HG02938 (cell line): ENCODE results near the gene OPALIN.
A peak's percentile ranks its signal among the peaks of the same experiment; 100 is the strongest.

Experiments
- ATAC-seq: cut with Tn5 transposase; IDR thresholded peaks from one replicate; pipeline ENCODE4 v1.9.1; 2021; ENCODE audit warnings: mild to moderate bottlenecking, moderate library complexity; ENCODE audit not compliant: unreplicated experiment

OPALIN gene, protein sequence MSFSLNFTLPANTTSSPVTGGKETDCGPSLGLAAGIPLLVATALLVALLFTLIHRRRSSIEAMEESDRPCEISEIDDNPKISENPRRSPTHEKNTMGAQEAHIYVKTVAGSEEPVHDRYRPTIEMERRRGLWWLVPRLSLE

DNA sequence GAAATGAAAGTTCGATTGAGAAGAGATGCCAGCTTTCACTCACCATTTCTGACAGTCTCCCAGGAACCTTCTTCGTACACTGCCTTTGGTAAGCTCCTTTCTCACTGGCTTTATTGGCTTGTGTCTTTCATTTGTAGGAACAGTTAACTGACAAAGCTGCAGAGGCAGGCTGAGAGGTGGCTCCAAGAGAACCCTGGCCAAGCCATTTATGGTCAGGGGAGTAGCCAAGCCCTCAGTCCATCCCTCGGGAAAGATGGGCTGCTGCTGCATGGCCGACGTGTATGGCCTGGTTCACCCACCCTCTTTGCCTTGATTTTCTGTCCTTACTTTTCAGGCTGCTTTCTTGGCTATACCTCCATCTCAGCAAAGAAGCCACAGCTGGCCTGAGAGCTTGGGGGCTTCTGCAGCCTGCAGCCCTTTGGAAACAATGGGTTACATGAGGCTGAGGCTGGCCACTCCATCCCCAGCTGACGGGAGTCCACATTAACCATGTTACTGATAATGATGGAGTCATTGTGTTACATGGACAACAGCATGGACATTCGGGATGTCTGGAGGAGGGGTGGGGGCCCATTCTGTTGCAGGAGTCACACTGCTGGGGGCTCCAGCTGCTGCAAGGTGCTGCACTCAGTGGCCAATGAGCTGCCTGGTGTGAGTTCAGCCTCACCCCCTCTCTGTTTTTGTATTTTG lies at the start of gene OPALIN:
Gene OPALIN, minus strand, starts transcription at position 152 of the 690 bp plus-strand sequence. Its CDS starts 106 bp downstream, at position 46.
- ATAC-seq, result no peak

DNA sequence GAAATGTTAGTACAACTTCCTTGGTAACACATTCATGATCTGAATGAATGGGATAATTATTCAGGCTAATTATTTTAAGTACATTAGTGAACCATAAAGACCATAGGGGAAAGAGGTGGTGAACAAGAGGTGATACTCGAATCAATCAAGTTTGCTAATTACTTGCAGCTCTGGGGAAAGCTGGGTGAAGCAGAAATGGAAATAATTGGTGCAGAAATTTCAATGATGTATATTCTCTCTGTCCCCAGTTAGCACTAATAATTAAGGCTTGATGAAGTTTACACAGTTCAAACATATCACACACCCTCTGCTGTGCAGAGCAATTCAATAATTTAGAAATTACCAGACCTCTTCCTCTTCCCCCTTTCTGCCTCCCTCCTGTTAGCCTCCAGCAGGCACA lies 49.4 kb upstream of the OPALIN start:
- no peak for ATAC-seq

DNA sequence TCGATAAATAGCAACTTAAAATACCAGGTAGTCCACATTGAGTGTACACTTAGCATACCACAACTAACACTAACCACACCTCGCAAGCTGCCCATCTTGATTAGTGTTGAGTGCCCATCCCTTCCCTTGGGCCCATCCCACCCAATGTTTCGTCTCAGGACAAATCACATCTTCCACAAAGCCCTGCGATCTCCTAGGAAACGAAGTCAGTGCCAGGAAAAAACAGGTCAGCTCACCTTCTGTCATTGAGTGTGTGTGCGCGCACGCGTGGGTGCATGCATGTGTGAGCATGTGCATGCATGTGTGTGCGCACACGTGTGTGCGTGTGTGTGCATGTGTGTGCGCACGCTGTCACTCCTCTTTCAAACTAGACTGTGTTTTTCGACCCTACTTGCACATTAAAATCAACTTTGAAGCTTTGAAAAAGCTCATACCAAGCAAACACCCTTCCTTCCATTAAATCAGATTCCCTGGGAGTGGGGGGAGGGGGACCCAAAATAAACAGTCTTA lies 48.8 kb upstream of the OPALIN start:
- no peak for ATAC-seq

DNA sequence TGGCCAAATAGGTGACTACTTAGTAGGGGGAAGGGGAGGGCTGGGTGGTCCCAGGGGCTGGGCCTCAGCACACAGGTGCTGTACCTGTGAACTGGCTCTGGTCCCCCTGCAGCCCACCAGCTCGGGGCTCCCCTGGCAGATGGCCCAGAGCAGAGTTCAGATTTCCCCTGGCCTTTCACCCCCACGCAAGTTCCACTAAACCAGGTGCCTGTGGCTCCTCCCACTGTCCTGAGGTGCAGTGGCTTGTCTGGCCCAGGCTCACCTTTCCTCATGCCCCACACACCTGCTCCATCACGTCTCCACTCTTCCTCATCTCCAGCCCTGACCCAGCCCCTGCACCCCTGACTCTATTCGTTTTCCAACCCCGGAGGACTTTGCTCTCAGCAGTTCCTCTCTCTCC lies 47.3 kb upstream of the OPALIN start:
- ATAC-seq, result no peak

DNA sequence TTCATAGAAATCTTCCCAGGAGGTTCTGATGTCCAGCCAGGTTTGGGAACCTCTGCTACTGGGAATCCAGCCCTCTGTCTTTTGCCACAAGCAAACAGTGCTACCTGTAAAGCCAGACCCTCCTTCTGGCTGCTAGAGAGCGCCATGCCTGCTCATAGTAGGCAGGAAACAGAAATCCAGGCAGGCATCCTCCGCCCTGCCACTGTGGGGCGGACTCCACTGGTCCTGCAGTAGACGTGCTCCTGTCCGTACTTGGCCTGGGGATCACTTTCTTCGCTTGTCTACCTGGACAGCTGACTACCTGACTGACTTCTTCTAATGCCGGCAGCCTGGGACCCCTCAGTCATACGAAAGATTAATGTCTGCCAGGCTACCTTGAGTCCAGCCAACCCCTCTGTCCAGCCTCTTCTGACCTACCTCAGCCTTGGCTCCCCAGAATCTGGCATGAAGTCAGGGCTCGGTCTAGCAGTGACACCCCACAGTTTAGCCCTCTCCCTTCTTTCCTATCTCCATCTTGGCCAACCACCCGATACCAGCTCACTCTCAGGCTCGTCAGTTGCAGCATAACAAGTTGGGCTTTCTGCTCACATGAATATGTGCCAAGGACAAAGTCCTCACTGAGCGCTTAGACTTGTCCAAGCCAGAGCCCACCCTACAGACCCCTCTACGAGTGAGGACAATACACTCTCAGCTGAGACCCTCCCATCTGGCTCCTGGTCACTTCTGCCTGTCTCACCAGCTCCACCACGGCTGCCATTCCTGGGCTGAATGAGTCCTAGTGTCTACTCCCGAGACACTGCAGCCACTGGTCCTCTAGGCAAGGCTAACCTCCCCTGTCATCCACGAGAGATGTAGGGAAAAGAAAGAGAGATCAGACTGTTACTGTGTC lies 43.9 kb upstream of the OPALIN start:
- ATAC-seq, result no peak

DNA sequence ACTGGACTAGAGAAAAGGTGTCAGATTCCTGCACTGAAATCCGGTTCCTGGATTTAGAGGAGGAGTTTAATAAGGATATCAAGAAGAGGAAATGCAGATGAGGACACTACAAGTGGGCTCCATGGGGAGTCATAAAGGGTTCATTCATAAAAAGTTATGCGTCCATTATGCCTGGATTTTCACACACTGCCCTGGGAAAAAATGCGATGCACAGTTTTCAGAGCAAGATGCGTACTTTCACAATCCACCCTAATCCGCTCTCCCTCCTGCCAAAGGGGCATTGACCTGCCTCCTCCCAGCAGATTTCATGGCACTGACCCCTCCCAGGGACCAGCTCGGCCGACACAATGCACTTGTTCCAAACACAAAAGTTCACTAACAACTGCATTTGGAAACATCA lies 42.2 kb upstream of the OPALIN start:
- ATAC-seq, result no peak

DNA sequence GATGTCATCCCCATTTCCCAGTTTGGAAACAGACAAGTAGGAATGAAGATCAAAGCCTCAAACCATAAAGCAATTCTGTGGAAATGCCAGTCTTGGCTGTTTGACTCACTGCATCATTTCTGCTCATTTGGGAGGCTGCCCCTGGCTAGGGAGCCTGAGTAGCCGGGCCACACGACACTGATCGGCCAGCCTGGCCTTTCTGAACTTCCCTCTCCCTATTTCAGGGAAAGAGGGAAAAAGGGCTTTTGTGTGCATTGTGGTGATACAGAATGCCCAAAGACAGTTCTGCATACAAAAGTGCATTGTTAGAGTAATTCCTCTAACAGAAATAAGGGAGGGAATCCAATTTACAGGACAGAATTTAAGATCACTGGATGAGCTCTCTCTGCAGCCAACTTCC lies 41.7 kb upstream of the OPALIN start:
- ATAC-seq, result no peak

DNA sequence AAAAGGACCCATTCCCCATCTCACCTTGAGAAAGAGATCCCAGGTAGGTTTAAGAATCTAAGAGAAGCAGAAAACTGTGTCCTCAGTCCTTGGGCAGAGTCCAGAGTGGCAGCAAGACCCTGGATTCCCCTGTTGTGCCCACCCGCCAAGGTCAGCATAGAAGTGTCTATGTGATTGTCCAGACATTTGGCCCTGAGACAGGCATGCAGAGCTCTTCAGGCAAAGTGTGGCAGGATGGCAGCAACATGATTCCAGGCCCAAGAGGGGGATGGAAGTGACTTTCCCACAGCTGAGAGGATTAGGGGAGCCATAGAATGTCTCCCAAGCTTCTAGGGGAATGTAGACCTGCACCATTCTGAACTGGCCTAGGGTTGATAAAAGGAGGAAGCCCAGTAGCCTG lies 39.1 kb upstream of the OPALIN start:
- ATAC-seq, result no peak

DNA sequence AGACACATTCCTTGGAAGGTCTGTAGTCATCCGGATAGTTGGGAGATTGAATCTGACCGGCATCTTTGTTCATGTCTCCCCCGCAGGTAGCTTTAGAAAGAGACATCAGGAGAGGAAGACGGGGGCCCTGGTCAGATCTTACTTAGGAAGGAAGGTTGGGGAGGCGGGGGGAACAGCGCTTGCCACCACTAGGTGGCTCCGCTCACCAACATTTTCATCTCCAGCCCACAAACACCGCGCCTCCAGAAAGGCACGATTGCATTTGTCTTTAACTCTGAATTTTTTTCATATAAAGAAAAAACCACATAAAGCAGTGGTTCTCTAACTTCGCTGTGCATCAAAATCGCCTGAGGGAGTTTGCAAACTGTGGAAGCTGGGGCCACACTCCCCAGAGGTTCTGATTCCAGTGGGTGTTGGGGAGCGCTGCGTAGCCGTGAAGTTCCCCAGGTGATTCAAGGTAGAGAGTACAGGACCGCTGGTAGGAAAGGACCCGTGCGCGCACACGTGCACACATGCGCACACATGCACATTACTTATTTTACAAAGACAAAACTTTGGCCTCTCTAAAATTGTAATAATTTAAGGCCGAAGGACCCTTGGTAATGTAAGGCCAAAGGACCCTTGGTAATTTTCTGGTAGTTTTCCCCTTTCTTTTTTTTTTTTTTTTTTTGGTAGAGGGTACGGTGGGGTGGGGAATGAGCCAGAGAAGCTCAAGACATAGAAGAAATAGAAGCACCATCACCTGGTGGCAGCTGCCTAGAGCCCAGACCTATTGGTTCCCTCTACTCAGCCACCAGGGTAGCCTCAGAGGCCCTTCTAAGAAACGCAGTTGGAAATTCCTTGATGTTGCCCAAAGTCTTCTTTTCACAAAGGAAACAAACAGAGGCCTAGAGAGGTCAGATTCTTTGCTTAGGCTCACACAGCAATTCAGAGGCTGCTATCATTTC lies 37.4 kb upstream of the OPALIN start:
- ATAC-seq, result no peak

DNA sequence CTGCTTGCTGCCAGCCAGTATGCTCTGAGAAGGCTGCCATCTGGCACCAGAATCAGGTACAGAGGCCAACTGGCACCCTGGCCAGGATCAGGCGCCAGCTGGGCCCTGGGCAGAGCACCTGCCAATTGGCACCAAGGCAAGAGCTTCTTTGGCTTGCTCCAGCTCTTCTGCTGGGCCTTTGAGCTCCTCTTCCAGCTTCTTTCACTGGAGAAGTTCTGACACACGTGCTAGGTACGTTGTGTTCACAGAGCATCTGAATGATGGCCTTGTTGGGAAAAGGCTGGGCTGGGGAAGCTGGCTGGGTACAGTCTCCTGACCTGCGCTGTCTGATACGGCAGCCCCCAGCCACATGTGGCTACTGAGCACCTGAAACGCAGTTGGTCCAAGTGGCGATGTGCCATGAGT lies 31.7 kb upstream of the OPALIN start:
- no peak for ATAC-seq

DNA sequence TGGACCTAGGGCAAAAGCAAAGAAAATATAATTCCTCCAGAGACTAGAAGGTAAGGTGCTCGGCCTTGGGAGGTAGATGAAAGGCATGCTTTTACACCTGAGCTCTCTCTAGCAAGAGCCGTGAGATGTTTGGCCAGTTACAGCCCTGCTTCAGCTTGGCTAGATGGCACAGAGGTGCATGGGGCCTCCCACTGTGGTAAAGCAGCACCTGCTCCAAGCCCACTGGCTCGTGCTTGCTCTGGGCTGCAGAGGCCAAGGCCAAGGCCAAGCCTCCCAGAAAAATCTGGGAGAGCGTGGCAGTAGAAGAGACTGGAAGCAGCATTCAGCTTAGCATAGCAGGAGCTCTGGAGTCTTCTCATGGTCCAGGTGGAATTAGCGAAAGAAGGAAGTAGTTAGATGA lies 31.0 kb upstream of the OPALIN start:
- no peak for ATAC-seq

DNA sequence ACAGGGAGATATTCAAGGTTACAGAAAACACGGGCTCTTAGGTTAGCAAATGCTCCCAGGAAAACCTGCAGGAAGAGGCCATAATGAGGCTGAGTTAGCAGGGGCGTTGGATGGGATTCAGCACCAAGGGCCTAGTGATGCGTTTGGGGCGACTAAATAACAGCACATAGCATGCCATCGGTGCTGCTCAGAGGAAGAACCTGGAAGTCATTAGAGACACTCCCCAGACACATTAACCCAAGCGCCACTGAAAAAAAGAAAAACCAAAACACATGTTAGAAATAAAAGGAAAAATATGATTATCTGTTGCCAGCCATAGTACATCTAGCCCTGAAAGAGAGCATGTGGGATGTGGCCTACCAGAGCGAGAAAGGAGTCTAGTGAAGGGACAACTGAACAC lies 28.8 kb upstream of the OPALIN start:
- ATAC-seq, result no peak

DNA sequence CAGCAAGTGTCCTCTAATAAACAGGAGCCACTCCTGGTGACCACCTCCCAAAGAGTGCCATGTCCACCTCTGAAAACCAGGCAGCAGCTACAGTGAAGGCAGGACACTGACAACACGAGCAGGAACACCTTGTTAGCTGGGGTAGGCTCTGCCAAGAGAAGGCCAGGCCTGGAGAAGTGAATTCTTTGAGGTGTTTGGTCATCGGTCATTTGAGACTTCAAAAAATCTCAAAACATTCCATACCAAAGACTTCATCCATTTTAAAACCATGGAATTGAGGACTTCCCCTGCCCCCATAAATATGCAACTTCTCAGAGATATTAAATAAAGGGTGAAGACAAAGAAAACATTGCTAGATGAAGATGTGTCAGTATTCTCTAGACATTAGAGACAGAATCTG lies 28.4 kb upstream of the OPALIN start:
- ATAC-seq, result no peak

DNA sequence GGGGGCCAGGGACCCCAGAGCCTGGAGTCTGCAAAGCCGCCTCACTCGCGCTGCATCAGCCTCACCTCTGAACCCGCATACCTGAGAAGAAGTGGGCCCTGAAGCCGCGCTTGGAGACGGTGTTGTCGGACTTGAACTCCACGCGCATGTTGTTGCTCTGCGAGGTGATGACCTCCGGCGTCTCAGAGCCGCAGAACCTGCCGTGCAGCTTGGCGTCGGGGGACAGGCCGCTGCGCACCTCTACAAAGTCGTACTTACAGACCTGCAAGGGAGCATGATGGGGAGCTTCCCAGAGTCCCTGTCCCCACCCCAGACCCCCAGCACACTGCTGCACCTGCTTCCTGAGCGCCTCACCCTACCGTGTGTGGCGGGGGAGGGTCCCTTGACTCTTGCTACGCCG lies 25.7 kb upstream of the OPALIN start:
- ATAC-seq, result no peak

DNA sequence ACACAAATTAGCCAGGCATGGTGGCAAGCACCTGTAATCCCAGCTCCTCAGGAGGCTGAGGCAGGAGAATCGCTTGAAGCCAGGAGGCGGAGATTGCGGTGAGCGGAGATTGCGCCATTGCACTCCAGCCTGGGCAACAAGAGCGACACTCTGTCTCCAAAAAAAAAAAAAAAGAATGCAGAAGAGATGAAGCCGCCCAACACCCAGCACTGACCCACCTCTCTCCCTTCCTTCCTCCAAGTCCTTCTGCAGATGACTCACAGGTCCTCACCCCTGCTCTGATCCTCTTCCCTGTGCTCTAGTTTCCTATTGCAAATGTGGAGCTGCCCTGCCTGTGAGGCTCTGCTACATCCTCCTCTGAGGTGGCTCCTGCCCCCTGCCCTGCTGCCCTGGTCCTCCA lies 22.0 kb upstream of the OPALIN start:
- no peak for ATAC-seq

DNA sequence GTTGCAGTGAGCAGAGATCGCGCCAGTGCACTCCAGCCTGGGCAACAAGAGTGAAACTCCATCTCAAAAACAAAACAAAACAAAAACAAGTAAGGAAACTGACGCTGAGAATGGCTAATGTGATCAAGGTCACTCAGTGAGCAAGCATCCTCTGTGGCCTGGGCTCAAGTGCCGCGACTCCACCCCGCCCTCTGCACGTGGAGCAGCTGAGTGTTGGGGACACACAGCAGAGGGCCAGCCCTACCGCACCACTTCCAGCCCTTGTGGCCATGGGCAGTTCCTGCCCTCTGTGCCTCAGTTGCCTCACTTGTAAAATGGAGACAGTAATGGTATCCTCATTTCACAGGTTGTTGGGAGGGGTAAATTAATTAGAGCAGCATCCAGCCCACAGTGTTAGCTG lies 21.0 kb upstream of the OPALIN start:
- no peak for ATAC-seq

DNA sequence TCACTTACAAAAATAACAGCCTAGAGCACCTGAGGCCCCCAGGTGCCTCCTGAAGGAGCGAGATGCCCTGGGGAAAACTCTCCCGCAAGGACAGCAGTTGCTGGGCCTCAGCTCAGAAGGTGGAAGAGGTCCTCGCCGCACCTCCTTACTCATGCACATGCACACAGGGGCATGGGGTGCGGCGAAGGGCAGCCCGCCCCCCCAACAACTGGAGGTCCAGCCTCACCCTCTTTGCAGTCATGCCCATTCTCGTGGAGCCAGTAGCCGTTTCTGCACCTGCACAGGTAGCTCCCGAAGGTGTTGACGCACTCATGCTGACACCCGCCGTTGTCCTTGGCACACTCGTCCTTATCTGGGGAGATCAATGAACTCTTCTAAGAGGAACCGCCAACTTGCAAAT lies 19.9 kb upstream of the OPALIN start:
- ATAC-seq, result no peak

DNA sequence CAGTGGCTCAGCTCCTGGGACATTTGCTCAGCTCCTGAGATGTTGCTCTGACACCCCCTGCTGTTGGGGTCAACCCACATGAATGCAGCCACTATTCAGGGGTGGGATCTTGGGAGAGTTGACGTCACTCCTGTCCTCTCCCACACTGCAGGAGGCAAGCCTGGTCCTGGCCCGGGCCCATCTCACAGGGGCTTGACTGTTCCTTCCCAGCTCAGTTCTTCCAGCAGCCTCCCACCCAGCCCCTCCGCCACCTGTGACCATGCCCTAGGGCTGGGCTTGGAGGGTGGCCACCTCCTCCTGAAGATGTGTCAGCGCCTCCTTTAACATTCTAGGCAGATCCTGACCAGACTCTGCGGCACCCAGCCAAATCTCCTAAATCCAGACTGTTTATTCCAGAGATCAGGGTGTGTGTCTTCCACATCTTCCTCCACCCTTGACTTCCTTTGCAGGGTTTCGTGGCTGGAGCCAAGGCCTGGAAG lies 19.1 kb upstream of the OPALIN start:
- no peak for ATAC-seq

DNA sequence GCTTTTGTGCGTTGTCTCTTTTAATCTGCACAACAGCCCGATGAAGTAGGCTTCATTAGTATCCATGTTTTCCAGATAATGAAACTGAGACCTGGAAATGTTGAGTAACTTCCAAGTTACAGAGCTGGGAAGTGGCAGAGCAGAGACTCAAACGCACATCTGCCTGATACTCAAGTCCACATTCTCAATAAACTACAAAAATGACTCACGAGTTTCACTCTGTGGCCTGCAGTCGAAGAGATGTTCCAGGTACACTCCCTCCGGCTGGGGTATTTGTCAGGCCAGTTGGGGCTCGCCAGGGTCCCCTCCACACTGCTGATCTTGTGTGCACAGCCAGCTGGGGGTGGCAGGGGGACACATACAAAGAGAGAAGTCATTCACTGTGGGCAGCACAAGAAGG lies 17.7 kb upstream of the OPALIN start:
- ATAC-seq, result no peak

DNA sequence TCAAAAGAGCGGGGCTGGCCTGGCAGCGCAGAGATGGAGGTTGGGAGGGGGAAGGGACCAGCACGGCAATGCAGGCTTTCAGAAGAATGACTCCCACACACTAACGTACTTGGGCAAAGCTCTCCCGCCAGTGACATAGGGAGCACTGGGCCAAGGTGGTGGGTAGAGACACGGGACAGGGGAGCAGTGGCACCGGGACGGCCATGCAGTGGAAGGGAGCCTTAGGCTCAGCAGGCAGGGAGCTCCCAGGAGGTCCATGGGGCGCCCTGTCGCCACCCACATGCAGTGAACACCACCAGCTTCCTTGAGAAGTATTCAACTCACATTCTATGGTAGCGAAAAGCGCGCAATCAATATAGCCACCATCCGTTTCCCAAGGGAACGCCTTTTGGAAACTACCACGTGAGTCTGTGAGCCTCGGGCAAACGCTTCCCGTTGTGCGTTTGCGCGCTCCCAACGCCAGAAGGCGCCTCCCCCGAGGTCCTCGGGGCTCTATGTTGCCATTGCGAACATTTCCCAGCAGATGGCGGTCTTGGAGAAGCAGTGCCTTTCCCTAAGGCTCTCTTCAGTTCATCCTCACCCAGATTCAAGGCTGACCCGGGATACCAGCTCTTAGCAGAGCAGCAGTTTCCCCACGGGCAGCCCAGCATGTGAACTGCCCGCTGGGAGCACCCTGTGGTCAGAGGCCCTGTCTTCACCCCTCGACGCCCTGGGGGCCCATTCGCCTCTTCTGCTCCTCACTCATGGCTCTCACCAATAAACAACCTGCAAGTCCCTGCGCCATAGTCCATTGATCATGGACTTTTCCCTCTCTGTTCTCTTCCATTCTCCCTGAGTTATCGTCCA lies 16.4 kb upstream of the OPALIN start:
- peak; percentile 62 for ATAC-seq
